A673 (cell line): Measurements from ENCODE around the gene CDC42EP1. TPM values are rescaled to one million over a fixed set of nuclear protein-coding genes. Genes with fewer than 3 reads are reported as not detected.

Source experiments
- BruUV-seq: library from RNA; stranded (reverse); fragments of 400-500 nt; replicated peaks from 2 replicates; lab custom pipeline; 2021; lab: Mats Ljungman, UMichigan
- CTCF ChIA-PET: fragments of 300-600 bp; sonication (Branson Sonifier 250); formaldehyde crosslinking; loops from one replicate; lab custom pipeline; 2022; ENCODE audit warnings: antibody characterized with exemption; lab: Charles Lee
- POLR2A ChIA-PET: fragments of 300-600 bp; sonication (Branson Sonifier 250); formaldehyde crosslinking; loops from one replicate; lab custom pipeline; 2022; ENCODE audit warnings: antibody characterized with exemption; ENCODE audit not compliant: low non-redundant PET; lab: Charles Lee
- DNase-seq: peaks from one replicate; pipeline ENCODE4 v3.0.0-alpha.2; 2015; ENCODE audit warnings: low spot score
- H3K27ac ChIP-seq: fragments of 200-600 bp; sonication (generic); 2 replicates; pipeline ENCODE4 v1.5.1; 2016; ENCODE audit warnings: mixed run types, low read depth, mild to moderate bottlenecking, mixed read lengths, antibody characterized with exemption, low read length; ENCODE audit not compliant: poor library complexity, severe bottlenecking
- H3K27me3 ChIP-seq: fragments of 200-600 bp; sonication (generic); replicated peaks from 2 replicates; pipeline ENCODE4 v1.6.1; 2017; ENCODE audit warnings: mixed run types, low read depth, mild to moderate bottlenecking, mixed read lengths, antibody characterized with exemption, low read length; ENCODE audit not compliant: insufficient read depth, poor library complexity
- H3K36me3 ChIP-seq: fragments of 200-600 bp; sonication (generic); 2 replicates; pipeline ENCODE4 v1.6.1; 2016; ENCODE audit warnings: mixed run types, mild to moderate bottlenecking, mixed read lengths, antibody characterized with exemption, low read length; ENCODE audit not compliant: insufficient read depth, poor library complexity, severe bottlenecking
- H3K4me1 ChIP-seq: fragments of 200-600 bp; sonication (generic); 2 replicates; pipeline ENCODE4 v1.6.1; 2017; ENCODE audit warnings: mixed run types, mild to moderate bottlenecking, mixed read lengths, antibody characterized with exemption, low read length; ENCODE audit not compliant: insufficient read depth, poor library complexity, severe bottlenecking
- H3K4me3 ChIP-seq: fragments of 200-600 bp; sonication (generic); 2 replicates; pipeline ENCODE4 v1.5.1; 2016; ENCODE audit warnings: low read depth, mixed run types, mild to moderate bottlenecking, mixed read lengths, low read length; ENCODE audit not compliant: poor library complexity, severe bottlenecking
- H3K9me3 ChIP-seq: fragments of 200-600 bp; sonication (generic); 2 replicates; pipeline ENCODE4 v1.6.1; 2016; ENCODE audit warnings: mixed run types, low read depth, mild to moderate bottlenecking, mixed read lengths, antibody characterized with exemption, low read length; ENCODE audit not compliant: poor library complexity, severe bottlenecking
- EZH2 ChIP-seq: fragments of 200-600 bp; sonication (generic); IDR thresholded peaks from 2 replicates; pipeline ENCODE4 v1.6.1; 2017; ENCODE audit warnings: borderline replicate concordance, low read depth, mild to moderate bottlenecking, mixed read lengths, antibody characterized with exemption, low read length; ENCODE audit not compliant: poor library complexity, severe bottlenecking
- intact Hi-C: fragments of 100-400 bp; cut with micrococcal nuclease; formaldehyde crosslinking; loops from one replicate; pipeline ENCODE4 v1.10.0; 2022; ENCODE audit not compliant: unreplicated experiment
- total RNA-seq: library from RNA; stranded (reverse); gene quantifications from 2 replicates; pipeline ENCODE4 v1.2.3, GENCODE V29; 2021
- TF ChIP-seq, protein P1 (sequence below): fragments of 300-800, 200-600 bp; sonication (generic); conservative IDR thresholded peaks from 2 replicates; pipeline ENCODE4 v1.5.1; 2017; ENCODE audit warnings: low read depth, mild to moderate bottlenecking, antibody characterized with exemption, low read length, moderate library complexity, mixed read lengths

Gene CDC42EP1
- total RNA-seq, 1 experiment from 2014 or later: 1.1 TPM

- intact Hi-C loops: loop anchor here (5.0 kb wide), 1 partner anchor 66 kb away; no protein-coding TSS in a partner anchor
Measured at GRCh38 chr22:37607935-37608476, 47.7 kb downstream of the CDC42EP1 start.

DNA sequence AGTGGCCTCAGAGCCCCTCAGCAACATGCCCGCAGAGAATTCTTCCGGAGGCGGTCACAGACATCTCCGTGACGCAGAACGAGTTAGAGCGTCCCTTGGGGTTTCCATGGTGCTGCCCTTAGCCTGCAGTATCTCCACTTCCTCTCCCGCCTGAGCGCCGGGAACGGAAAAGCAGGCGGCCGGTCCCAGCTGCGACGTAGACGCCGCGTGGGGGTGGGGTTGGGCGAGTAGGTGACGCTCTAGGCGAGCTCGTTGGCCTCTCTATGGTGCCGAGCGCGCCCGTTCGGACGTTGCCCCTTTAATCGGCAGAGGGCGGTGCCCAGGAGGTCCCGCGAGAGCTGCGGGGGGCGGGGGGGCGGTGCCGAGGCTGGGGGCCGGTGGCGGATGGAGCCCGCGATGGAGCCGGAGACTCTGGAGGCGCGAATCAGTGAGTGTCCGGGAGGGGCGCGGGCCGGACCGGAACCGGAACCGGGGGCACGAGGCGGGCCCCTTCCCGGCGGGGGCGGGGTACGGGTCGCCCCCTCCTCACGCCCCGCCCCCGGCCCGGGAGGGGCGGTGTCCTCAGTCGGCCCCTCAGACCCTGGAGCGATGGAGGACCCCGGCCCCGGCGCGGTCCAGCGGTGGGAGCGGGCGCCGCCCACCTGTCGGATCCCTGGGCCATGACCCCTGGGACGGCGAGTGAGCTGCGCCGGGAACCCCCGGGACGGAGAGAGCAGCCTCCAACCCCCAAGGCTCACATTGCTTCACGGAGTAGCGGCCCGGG, 48.4 kb downstream of the CDC42EP1 start, which contains the start of gene GGA1:
GGA1 (plus strand) TSS at position 358 of the 763 bp plus-strand sequence; CDS start at position 385, 27 bp downstream.
- no peaks in the 10 kb centered on the region for H3K27me3 ChIP-seq
- peak within 1 kb of the TSS; percentile 97 for H3K4me3 ChIP-seq
- ChIA-PET POLR2A (interaction anchor here (0.6 kb wide), 1 partner anchor 9 kb away, joined by 17 read pairs; no protein-coding TSS in a partner anchor), CTCF (interaction anchor here (0.6 to 2.7 kb wide), 6 partner anchors 10 to 73 kb away, joined by 3 to 9 read pairs (median 4); no protein-coding TSS in a partner anchor)
- H3K27ac ChIP-seq: peak within 1 kb of the TSS; percentile 99
- BruUV-seq: no TSS peak
- DNase-seq: peak; percentile 99
- TF ChIP-seq EZH2: no peak
- TF ChIP-seq, protein P1, sequence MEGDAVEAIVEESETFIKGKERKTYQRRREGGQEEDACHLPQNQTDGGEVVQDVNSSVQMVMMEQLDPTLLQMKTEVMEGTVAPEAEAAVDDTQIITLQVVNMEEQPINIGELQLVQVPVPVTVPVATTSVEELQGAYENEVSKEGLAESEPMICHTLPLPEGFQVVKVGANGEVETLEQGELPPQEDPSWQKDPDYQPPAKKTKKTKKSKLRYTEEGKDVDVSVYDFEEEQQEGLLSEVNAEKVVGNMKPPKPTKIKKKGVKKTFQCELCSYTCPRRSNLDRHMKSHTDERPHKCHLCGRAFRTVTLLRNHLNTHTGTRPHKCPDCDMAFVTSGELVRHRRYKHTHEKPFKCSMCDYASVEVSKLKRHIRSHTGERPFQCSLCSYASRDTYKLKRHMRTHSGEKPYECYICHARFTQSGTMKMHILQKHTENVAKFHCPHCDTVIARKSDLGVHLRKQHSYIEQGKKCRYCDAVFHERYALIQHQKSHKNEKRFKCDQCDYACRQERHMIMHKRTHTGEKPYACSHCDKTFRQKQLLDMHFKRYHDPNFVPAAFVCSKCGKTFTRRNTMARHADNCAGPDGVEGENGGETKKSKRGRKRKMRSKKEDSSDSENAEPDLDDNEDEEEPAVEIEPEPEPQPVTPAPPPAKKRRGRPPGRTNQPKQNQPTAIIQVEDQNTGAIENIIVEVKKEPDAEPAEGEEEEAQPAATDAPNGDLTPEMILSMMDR: no peak
- no peaks in the 10 kb centered on the region for H3K36me3 ChIP-seq
- intact Hi-C loops: loop anchor here (5.0 kb wide), 1 partner anchor 66 kb away; no protein-coding TSS in a partner anchor
- peaks cover 28% of the 10 kb centered on the region for H3K4me1 ChIP-seq
- no peaks in the 10 kb centered on the region for H3K9me3 ChIP-seq

More at GRCh38 chr22:37607935-37608476, 47.7 kb downstream of the CDC42EP1 start:
- Histone ChIP-seq H3K9me3 (no peaks in the 10 kb centered on the region), H3K4me3 (peak overlapping the region; percentile 97), H3K27ac (peak overlapping the region; percentile 99), H3K27me3 (no peaks in the 10 kb centered on the region), H3K36me3 (no peaks in the 10 kb centered on the region), H3K4me1 (peaks cover 24% of the 10 kb centered on the region)
- POLR2A ChIA-PET: interaction anchor here (0.5 to 0.8 kb wide), 3 partner anchors 8 to 557 kb away, joined by 3 to 17 read pairs (median 15); no protein-coding TSS in a partner anchor
- TF ChIP-seq, protein P1: no peak
- no peak for TF ChIP-seq EZH2
- BruUV-seq: no TSS peak
- CTCF ChIA-PET: interaction anchor here (0.7 to 2.7 kb wide), 6 partner anchors 16 to 591 kb away, joined by 3 to 10 read pairs (median 6); no protein-coding TSS in a partner anchor
- DNase-seq: no peak
